ENCODE data around the gene ENHO. TPM values are rescaled to one million over a fixed set of nuclear protein-coding genes. Genes with fewer than 3 reads are reported as not detected.

Gene ENHO
- total and polyA plus RNA-seq, 12 donors = 0.24 to 1.6 (median 0.88) TPM; not detected in 7

GRCh38 chr9:34479431-34479866, 43.3 kb downstream of the ENHO start:
- DNase-seq = no peak
- intact Hi-C loops (cut with DNase I) = no loop called here
- Histone ChIP-seq H3K27me3 (no peaks in the 10 kb centered on the region), H3K4me3 (no peak overlapping the region), H3K9me3 (replicated peaks in 1 of 3) (no peaks in the 10 kb centered on the region), H3K36me3 (replicated peaks in 1 of 2) (no peaks in the 10 kb centered on the region), H3K4me1 (replicated peaks in 1 of 2) (no peaks in the 10 kb centered on the region), H3K27ac (no peak overlapping the region)
- TF ChIP-seq CTCF (IDR thresholded peaks at IDR 0.05) = no peak
- TF ChIP-seq POLR2A (IDR thresholded peaks at IDR 0.05) = no peak
- WGBS, 4 donors = 54 to 66% (median 62%) methylated on average over 5 of the region's 5 CpGs

GRCh38 chr9:34477541-34477940, 45.2 kb downstream of the ENHO start:
- Histone ChIP-seq H3K4me3 (no peak overlapping the region), H3K27ac (no peak overlapping the region), H3K4me1 (replicated peaks in 1 of 2) (no peaks in the 10 kb centered on the region), H3K36me3 (replicated peaks in 1 of 2) (no peaks in the 10 kb centered on the region), H3K9me3 (replicated peaks in 1 of 3) (no peaks in the 10 kb centered on the region), H3K27me3 (no peaks in the 10 kb centered on the region)
- DNase-seq = no peak
- 50 to 70% (median 64%) methylated on average over 1 of the region's 1 CpG for WGBS, 4 donors
- intact Hi-C loops (cut with DNase I) = no loop called here
- TF ChIP-seq CTCF (IDR thresholded peaks at IDR 0.05) (no peak), POLR2A (IDR thresholded peaks at IDR 0.05) (no peak)

- no peak for TF ChIP-seq CTCF (IDR thresholded peaks at IDR 0.05)
- TF ChIP-seq POLR2A (IDR thresholded peaks at IDR 0.05) = no peak
- WGBS, 4 donors = 19 to 41% (median 33%) methylated on average over 3 of the region's 3 CpGs
- Histone ChIP-seq H3K27me3 (no peaks in the 10 kb centered on the region), H3K27ac (no peak overlapping the region), H3K4me1 (replicated peaks in 1 of 2) (no peaks in the 10 kb centered on the region), H3K4me3 (no peak overlapping the region), H3K9me3 (replicated peaks in 1 of 3) (no peaks in the 10 kb centered on the region), H3K36me3 (replicated peaks in 1 of 2) (no peaks in the 10 kb centered on the region)
- DNase-seq = no peak
- intact Hi-C loops (cut with DNase I) = no loop called here
Measured at GRCh38 chr9:34475097-34475496, 47.7 kb downstream of the ENHO start.

Small RNA genes within 50 kb of the gene (small RNA-seq; reads per million reads assigned to genes)
- gene RN7SKP24 = 0 reads per million in 2 donors

Other genes with a start within 250 kb of the ENHO start
- gene KIF24, start 193.7 kb downstream of the ENHO start, total RNA-seq = 1 to 10 TPM in 7 of 9 donors, under 1 TPM in 2; 0.72 to 2.7 (median 1.2) TPM
- gene KIF24, start 193.7 kb downstream of the ENHO start, polyA plus RNA-seq = 1 to 10 TPM in 1 of 3 donors, under 1 TPM in 2; 0.57 to 2.6 (median 0.80) TPM
- gene NUDT2, start 193.4 kb downstream of the ENHO start, total RNA-seq = 10 to 100 TPM; 11.3 to 50.7 (median 34.0) TPM
- gene NUDT2, start 193.4 kb downstream of the ENHO start, polyA plus RNA-seq = 10 to 100 TPM; 29.9 to 55.0 (median 32.9) TPM
- gene MYORG, start 146.1 kb downstream of the ENHO start, total RNA-seq = 10 to 100 TPM in 8 of 9 donors, 1 to 10 TPM in 1; 3.5 to 33.8 (median 14.9) TPM
- 10 to 100 TPM in 1 of 3 donors, 1 to 10 TPM in 2; 1.1 to 11.4 (median 1.9) TPM for gene MYORG, start 146.1 kb downstream of the ENHO start, polyA plus RNA-seq
- 10 to 100 TPM in 8 of 9 donors, 1 to 10 TPM in 1; 7.6 to 26.9 (median 15.4) TPM for gene FAM219A, start 64.4 kb downstream of the ENHO start, total RNA-seq
- gene FAM219A, start 64.4 kb downstream of the ENHO start, polyA plus RNA-seq = 10 to 100 TPM in 2 of 3 donors, 1 to 10 TPM in 1; 7.8 to 15.1 (median 14.7) TPM
- under 1 TPM in 2 of 9 donors, not detected in 7; 0.06 to 0.28 TPM for gene DNAI1, start 64.2 kb downstream of the ENHO start, total RNA-seq
- 1 to 10 TPM in 1 of 3 donors, under 1 TPM in 2; 0.07 to 1.4 (median 0.30) TPM for gene DNAI1, start 64.2 kb downstream of the ENHO start, polyA plus RNA-seq
- 1 to 10 TPM; 2.2 to 9.7 (median 3.7) TPM for gene CNTFR, start 66.7 kb upstream of the ENHO start, total RNA-seq
- 10 to 100 TPM in 1 of 3 donors, 1 to 10 TPM in 2; 1.1 to 15.2 (median 5.7) TPM for gene CNTFR, start 66.7 kb upstream of the ENHO start, polyA plus RNA-seq
- 10 to 100 TPM; 11.3 to 42.9 (median 27.5) TPM for gene RPP25L, start 89.1 kb upstream of the ENHO start, total RNA-seq
- gene RPP25L, start 89.1 kb upstream of the ENHO start, polyA plus RNA-seq = 10 to 100 TPM; 10.5 to 32.5 (median 28.3) TPM
- 100 to 1,000 TPM in 5 of 9 donors, 10 to 100 TPM in 4; 46.6 to 163 (median 106) TPM for gene DCTN3, start 97.5 kb upstream of the ENHO start, total RNA-seq
- gene DCTN3, start 97.5 kb upstream of the ENHO start, polyA plus RNA-seq = 10 to 100 TPM; 51.3 to 95.8 (median 74.0) TPM
- not detected for gene ARID3C, start 106.1 kb upstream of the ENHO start, total RNA-seq
- not detected for gene ARID3C, start 106.1 kb upstream of the ENHO start, polyA plus RNA-seq
- gene SIGMAR1, start 114.8 kb upstream of the ENHO start, total RNA-seq = 100 to 1,000 TPM in 4 of 9 donors, 10 to 100 TPM in 5; 63.4 to 158 (median 86.4) TPM
- 10 to 100 TPM; 34.6 to 96.3 (median 65.9) TPM for gene SIGMAR1, start 114.8 kb upstream of the ENHO start, polyA plus RNA-seq
- 100 to 1,000 TPM in 1 of 9 donors, 10 to 100 TPM in 8; 48.6 to 101 (median 87.4) TPM for gene GALT, start 123.7 kb upstream of the ENHO start, total RNA-seq
- 100 to 1,000 TPM in 2 of 3 donors, 10 to 100 TPM in 1; 37.5 to 147 (median 110) TPM for gene GALT, start 123.7 kb upstream of the ENHO start, polyA plus RNA-seq
- 10 to 100 TPM in 5 of 9 donors, 1 to 10 TPM in 4; 8.0 to 53.7 (median 14.2) TPM for gene IL11RA, start 129.2 kb upstream of the ENHO start, total RNA-seq
- gene IL11RA, start 129.2 kb upstream of the ENHO start, polyA plus RNA-seq = 10 to 100 TPM in 2 of 3 donors, 1 to 10 TPM in 1; 5.2 to 27.9 (median 26.2) TPM
- gene CCL27, start 139.7 kb upstream of the ENHO start, total RNA-seq = under 1 TPM in 3 of 9 donors, not detected in 6; 0.33 to 0.65 (median 0.38) TPM
- under 1 TPM in 2 of 3 donors, not detected in 1; 0.10 to 0.24 TPM for gene CCL27, start 139.7 kb upstream of the ENHO start, polyA plus RNA-seq
- 1 to 10 TPM in 2 of 9 donors, under 1 TPM in 1, not detected in 6; 0.39 to 2.4 (median 1.6) TPM for gene CCL19, start 168.3 kb upstream of the ENHO start, total RNA-seq
- 10 to 100 TPM in 2 of 3 donors, 1 to 10 TPM in 1; 7.5 to 23.3 (median 11.9) TPM for gene CCL19, start 168.3 kb upstream of the ENHO start, polyA plus RNA-seq
- 100 to 1,000 TPM in 1 of 9 donors, 10 to 100 TPM in 7, 1 to 10 TPM in 1; 2.2 to 295 (median 31.6) TPM for gene CCL21, start 187.1 kb upstream of the ENHO start, total RNA-seq
- gene CCL21, start 187.1 kb upstream of the ENHO start, polyA plus RNA-seq = 100 to 1,000 TPM in 1 of 3 donors, 10 to 100 TPM in 2; 32.3 to 152 (median 33.7) TPM

Data from adrenal gland (tissue), 12 donors.